GM12878 (cell line): ENCODE data around the gene CCNL1. TPM values are rescaled to one million over a fixed set of nuclear protein-coding genes. Genes with fewer than 3 reads are reported as not detected.

Source experiments
- ATF3 ChIP-seq: IDR thresholded peaks from 2 replicates; pipeline ENCODE4 v1.6.1; 2011; ENCODE audit warnings: low read depth, mild to moderate bottlenecking, low read length, moderate library complexity, borderline replicate concordance; ENCODE audit errors: extremely low read depth
- CHD2 ChIP-seq: IDR thresholded peaks from 2 replicates; pipeline ENCODE4 v1.6.1; 2011; ENCODE audit warnings: low read depth, low read length, improper control_type of control experiment, borderline replicate concordance
- CREM ChIP-seq: IDR thresholded peaks from 2 replicates; pipeline ENCODE4 v1.6.1; 2014; ENCODE audit warnings: antibody characterized with exemption, low read depth
- FOXK2 ChIP-seq: fragments of 450-650 bp; IDR thresholded peaks from 2 replicates; pipeline ENCODE4 v1.6.1; 2017; ENCODE audit warnings: mild to moderate bottlenecking, moderate library complexity
- HSF1 ChIP-seq: fragments of 150-350 bp; IDR thresholded peaks from 2 replicates; pipeline ENCODE4 v1.6.1; 2014; ENCODE audit warnings: mild to moderate bottlenecking, low read depth, low read length
- MLLT1 ChIP-seq: fragments of 450-650 bp; IDR thresholded peaks from 2 replicates; pipeline ENCODE4 v1.6.1; 2016; ENCODE audit warnings: mild to moderate bottlenecking
- MYB ChIP-seq: fragments of 150-350 bp; IDR thresholded peaks from 2 replicates; pipeline ENCODE4 v1.6.1; 2014; ENCODE audit warnings: mild to moderate bottlenecking, low read depth, low read length, borderline replicate concordance
- MYC ChIP-seq: IDR thresholded peaks from 2 replicates; pipeline ENCODE4 v1.6.1; 2011; ENCODE audit warnings: mild to moderate bottlenecking, low read length, moderate library complexity, inconsistent platforms; ENCODE audit not compliant: insufficient read depth, insufficient replicate concordance, insufficient read length, severe bottlenecking
- NFYB ChIP-seq: IDR thresholded peaks from 2 replicates; pipeline ENCODE4 v1.6.1; 2011; ENCODE audit warnings: low read depth, mild to moderate bottlenecking, low read length, improper control_type of control experiment, moderate library complexity; ENCODE audit not compliant: insufficient read depth
- RAD21 ChIP-seq: IDR thresholded peaks from 2 replicates; pipeline ENCODE4 v1.6.1; 2011; ENCODE audit warnings: mild to moderate bottlenecking, low read depth, low read length, moderate library complexity; ENCODE audit not compliant: insufficient read depth
- RBBP5 ChIP-seq: fragments of 200-600 bp; sonication (generic); conservative IDR thresholded peaks from 2 replicates; pipeline ENCODE4 v1.6.1; 2016
- SUPT20H ChIP-seq: IDR thresholded peaks from 2 replicates; pipeline ENCODE4 v1.6.1; 2011; ENCODE audit warnings: low read depth, mild to moderate bottlenecking, low read length, moderate library complexity, borderline replicate concordance; ENCODE audit not compliant: control insufficient read depth
- TAF1 ChIP-seq: IDR thresholded peaks from 2 replicates; pipeline ENCODE4 v1.6.1; 2011; ENCODE audit warnings: mild to moderate bottlenecking, low read depth, low read length, borderline replicate concordance
- TCF12 ChIP-seq: IDR thresholded peaks from 2 replicates; pipeline ENCODE4 v1.6.1; 2011; ENCODE audit warnings: low read depth, mild to moderate bottlenecking, low read length
- YY1 ChIP-seq: IDR thresholded peaks from 2 replicates; pipeline ENCODE4 v1.6.1; 2011; ENCODE audit warnings: low read depth, mild to moderate bottlenecking, low read length
- ZBED1 ChIP-seq: IDR thresholded peaks from 2 replicates; pipeline ENCODE4 v1.6.1; 2016; ENCODE audit warnings: borderline replicate concordance
- ZBTB33 ChIP-seq: fragments of 450-650 bp; IDR thresholded peaks from 2 replicates; pipeline ENCODE4 v1.6.1; 2017; ENCODE audit warnings: mild to moderate bottlenecking
- ZNF687 ChIP-seq: fragments of 450-650 bp; IDR thresholded peaks from 2 replicates; pipeline ENCODE4 v1.6.1; 2017; ENCODE audit warnings: mild to moderate bottlenecking, moderate library complexity
- ZZZ3 ChIP-seq: IDR thresholded peaks from 2 replicates; pipeline ENCODE4 v1.6.1; 2011; ENCODE audit warnings: low read depth; ENCODE audit not compliant: control insufficient read depth, insufficient read length
- polyA plus RNA-seq, 11 experiments: library from polyadenylated mRNA; depleted of rRNA in 4 of 11; unstranded in 6 of 11; stranded (reverse) in 5 of 11; fragments of >200 nt; fragmentation: Nextera tagmentation in 4 of 11; fragmentation: Illumina TruSeq in 1 of 11; extraction: Ambion mirVana in 4 of 11; extraction: Trizol in 1 of 11; gene quantifications; 1 replicate in 1 of 11; 2 replicates in 10 of 11; pipeline versions ENCODE4 v1.2.1 to v1.2.3, GENCODE V29; 2011 to 2016; ENCODE audit warnings: inconsistent platforms in 2 of 11, missing spikeins in 2 of 11, low read depth in 1 of 11
- total RNA-seq, 4 experiments: library from RNA; depleted of rRNA in 3 of 4; stranded (reverse); fragments of >200 nt in 3 of 4; fragmentation: Illumina TruSeq in 1 of 4; extraction: Trizol in 1 of 4; gene quantifications; 2 replicates each; pipeline versions ENCODE4 v1.2.1 to v1.2.3, GENCODE V29; 2013 to 2021

Gene CCNL1
- total and polyA plus RNA-seq, 10 of the 15 experiments (the other 5 are each of a cell fraction or from before 2014, with no cell fraction given), result 22.2 to 174 (median 115) TPM

- TF ChIP-seq HSF1, result 0 out of 2 replicates have a peak, but pooled peaks have one; percentile 13
- peak; percentile 84 for TF ChIP-seq YY1
- peak; percentile 69 for TF ChIP-seq MYC
- TF ChIP-seq MYB, result peak; percentile 51; the same call in 1 of the 2 replicates
- peak; percentile 98 for TF ChIP-seq CHD2
- TF ChIP-seq SUPT20H, result no peak
- TF ChIP-seq ZBTB33, result no peak
- TF ChIP-seq TCF12, result no peak; the same call in 1 of the 2 replicates
- no peak for TF ChIP-seq ZBED1
- no peak for TF ChIP-seq NFYB
- TF ChIP-seq RBBP5, result no peak
- TF ChIP-seq ZZZ3, result no peak
- TF ChIP-seq CREM, result peak; percentile 98
- peak; percentile 38; the same call in 1 of the 2 replicates for TF ChIP-seq FOXK2
- TF ChIP-seq ZNF687, result peak; percentile 84
- peak; percentile 74 for TF ChIP-seq MLLT1
- no peak for TF ChIP-seq ATF3
- peak; percentile 85 for TF ChIP-seq TAF1
- no peak for TF ChIP-seq RAD21
Measured at GRCh38 chr3:157174649-157175498, 14.9 kb upstream of the CCNL1 start (continued).
